GM21529 (cell line): Measurements from ENCODE around the gene UNC13B.
"Not testable (repeated sequence)": the region's sequence is repeated elsewhere in the genome, so short reads cannot be mapped to it uniquely, and the experiment has no call there.

Experiments used
- ATAC-seq: cut with Tn5 transposase; IDR thresholded peaks from one replicate; pipeline ENCODE4 v1.9.1; 2021; ENCODE audit not compliant: unreplicated experiment

UNC13B gene

GRCh38 chr9:35220659-35221338 is 59.0 kb downstream of the UNC13B start:
- ATAC-seq, result no peak

- ATAC-seq, result no peak
Observed at GRCh38 chr9:35225677-35226076, 63.9 kb downstream of the UNC13B start.

- no peak for ATAC-seq
Observed at GRCh38 chr9:35226651-35227050, 64.8 kb downstream of the UNC13B start.

GRCh38 chr9:35227284-35227683 is 65.5 kb downstream of the UNC13B start:
- no peak for ATAC-seq

- ATAC-seq, result no peak
Observed at GRCh38 chr9:35229066-35229778, 67.4 kb downstream of the UNC13B start.

GRCh38 chr9:35229779-35230143 is 68.0 kb downstream of the UNC13B start:
- no peak for ATAC-seq

GRCh38 chr9:35232867-35233544 is 71.2 kb downstream of the UNC13B start:
- no peak for ATAC-seq

GRCh38 chr9:35236692-35237091 is 74.9 kb downstream of the UNC13B start:
- ATAC-seq, result no peak

GRCh38 chr9:35237311-35237710 is 75.5 kb downstream of the UNC13B start:
- ATAC-seq, result no peak

GRCh38 chr9:35245945-35246344 is 84.1 kb downstream of the UNC13B start:
- not testable (repeated sequence) for ATAC-seq

- no peak for ATAC-seq
Observed at GRCh38 chr9:35253075-35253474, 91.3 kb downstream of the UNC13B start.

GRCh38 chr9:35254237-35254636 is 92.4 kb downstream of the UNC13B start:
- ATAC-seq, result no peak

- no peak for ATAC-seq
Observed at GRCh38 chr9:35254984-35255857, 93.4 kb downstream of the UNC13B start.

- no peak for ATAC-seq
Observed at GRCh38 chr9:35257986-35258659, 96.3 kb downstream of the UNC13B start.

- no peak for ATAC-seq
Observed at GRCh38 chr9:35258660-35259474, 97.1 kb downstream of the UNC13B start.

GRCh38 chr9:35260186-35260585 is 98.4 kb downstream of the UNC13B start:
- no peak for ATAC-seq

GRCh38 chr9:35262064-35262463 is 100.3 kb downstream of the UNC13B start:
- ATAC-seq, result no peak

- no peak for ATAC-seq
Observed at GRCh38 chr9:35267710-35268109, 105.9 kb downstream of the UNC13B start.

- ATAC-seq, result no peak
Observed at GRCh38 chr9:35269919-35270318, 108.1 kb downstream of the UNC13B start.

- ATAC-seq, result no peak
Observed at GRCh38 chr9:35271637-35272036, 109.8 kb downstream of the UNC13B start.
